ENCODE measurements around the gene AGAP2. TPM values are rescaled to one million over a fixed set of nuclear protein-coding genes. Genes with fewer than 3 reads are reported as not detected.

Gene AGAP2
- total RNA-seq, 1 donor from 2014 or later = 0.14 TPM

GRCh38 chr12:57700317-57700716 lies 38.2 kb downstream of the AGAP2 start:
- TF ChIP-seq CTCF (IDR thresholded peaks at IDR 0.05; ENCODE audit: insufficient read depth, low read depth, low read length) = no peak
- TF ChIP-seq EZH2 (IDR thresholded peaks at IDR 0.05; ENCODE audit: insufficient read depth, low read length) = no peak
- Histone ChIP-seq H3K4me2 (ENCODE audit: low read length) (no peak overlapping the region), H3K9ac (ENCODE audit: low read length) (no peak overlapping the region), H4K20me1 (ENCODE audit: insufficient read depth, low read length) (peaks cover 3% of the 10 kb centered on the region), H3K36me3 (ENCODE audit: insufficient read depth, low read length) (peaks cover 11% of the 10 kb centered on the region), H3K27ac (ENCODE audit: low read depth, low read length) (no peak overlapping the region), H3K79me2 (ENCODE audit: insufficient read depth, low read length) (peaks cover under 1% of the 10 kb centered on the region), H3K4me1 (ENCODE audit: insufficient read depth, low read length) (no peaks in the 10 kb centered on the region), H3K9me3 (ENCODE audit: insufficient read depth, low read depth, low read length) (no peaks in the 10 kb centered on the region), H2AFZ (ENCODE audit: low read depth, low read length) (no peak overlapping the region), H3K27me3 (ENCODE audit: insufficient read depth, low read length) (no peaks in the 10 kb centered on the region), H3K4me3 (ENCODE audit: insufficient read depth, low read depth, low read length) (no peak overlapping the region)
- Mint-ChIP-seq H3K36me3 (ENCODE audit: low read depth, unreplicated experiment) (peaks cover 46% of the 10 kb centered on the region), H3K27me3 (ENCODE audit: low read depth, unreplicated experiment) (no peaks in the 10 kb centered on the region), H3K4me3 (ENCODE audit: unreplicated experiment) (no peak overlapping the region), H3K27ac (ENCODE audit: unreplicated experiment) (no peak overlapping the region), H3K9me3 (ENCODE audit: unreplicated experiment) (peaks cover 9% of the 10 kb centered on the region), H3K4me1 (ENCODE audit: low read depth, unreplicated experiment) (no peaks in the 10 kb centered on the region)
- no peak for FAIRE-seq
- DNase-seq (ENCODE audit: low read depth) = no peak

GRCh38 chr12:57698414-57698813 lies 40.1 kb downstream of the AGAP2 start:
- FAIRE-seq (no peak), DNase-seq (ENCODE audit: low read depth) (no peak)
- peaks cover 7% of the 10 kb centered on the region for H3K4me1 ChIP-seq (ENCODE audit: insufficient read depth, low read length)
- peaks cover 13% of the 10 kb centered on the region for H3K79me2 ChIP-seq (ENCODE audit: insufficient read depth, low read length)
- no peak overlapping the region for H3K27ac ChIP-seq (ENCODE audit: low read depth, low read length)
- H2AFZ ChIP-seq (ENCODE audit: low read depth, low read length) = no peak overlapping the region
- no peaks in the 10 kb centered on the region for H3K27me3 ChIP-seq (ENCODE audit: insufficient read depth, low read length)
- no peaks in the 10 kb centered on the region for H3K9me3 ChIP-seq (ENCODE audit: insufficient read depth, low read depth, low read length)
- peaks cover 3% of the 10 kb centered on the region for H3K9me3 Mint-ChIP-seq (ENCODE audit: unreplicated experiment)
- no peaks in the 10 kb centered on the region for H3K4me1 Mint-ChIP-seq (ENCODE audit: low read depth, unreplicated experiment)
- peaks cover 3% of the 10 kb centered on the region for H4K20me1 ChIP-seq (ENCODE audit: insufficient read depth, low read length)
- no peaks in the 10 kb centered on the region for H3K27me3 Mint-ChIP-seq (ENCODE audit: low read depth, unreplicated experiment)
- H3K27ac Mint-ChIP-seq (ENCODE audit: unreplicated experiment) = no peak overlapping the region
- no peak overlapping the region for H3K4me2 ChIP-seq (ENCODE audit: low read length)
- H3K36me3 Mint-ChIP-seq (ENCODE audit: low read depth, unreplicated experiment) = peaks cover 39% of the 10 kb centered on the region
- no peak overlapping the region for H3K4me3 ChIP-seq (ENCODE audit: insufficient read depth, low read depth, low read length)
- peaks cover 11% of the 10 kb centered on the region for H3K36me3 ChIP-seq (ENCODE audit: insufficient read depth, low read length)
- no peak overlapping the region for H3K4me3 Mint-ChIP-seq (ENCODE audit: unreplicated experiment)
- no peak for TF ChIP-seq CTCF (IDR thresholded peaks at IDR 0.05; ENCODE audit: insufficient read depth, low read depth, low read length)
- no peak for TF ChIP-seq EZH2 (IDR thresholded peaks at IDR 0.05; ENCODE audit: insufficient read depth, low read length)
- no peak overlapping the region for H3K9ac ChIP-seq (ENCODE audit: low read length)

GRCh38 chr12:57697076-57697475 lies 41.5 kb downstream of the AGAP2 start:
- Mint-ChIP-seq H3K9me3 (ENCODE audit: unreplicated experiment) (peaks cover 3% of the 10 kb centered on the region), H3K4me1 (ENCODE audit: low read depth, unreplicated experiment) (no peaks in the 10 kb centered on the region)
- FAIRE-seq = no peak

More at GRCh38 chr12:57697076-57697475, 41.5 kb downstream of the AGAP2 start:
- Histone ChIP-seq H3K9me3 (ENCODE audit: insufficient read depth, low read depth, low read length) (no peaks in the 10 kb centered on the region), H3K27ac (ENCODE audit: low read depth, low read length) (no peak overlapping the region), H3K79me2 (ENCODE audit: insufficient read depth, low read length) (peaks cover 13% of the 10 kb centered on the region), H3K4me1 (ENCODE audit: insufficient read depth, low read length) (peaks cover 7% of the 10 kb centered on the region), H3K27me3 (ENCODE audit: insufficient read depth, low read length) (no peaks in the 10 kb centered on the region), H3K4me3 (ENCODE audit: insufficient read depth, low read depth, low read length) (no peak overlapping the region), H4K20me1 (ENCODE audit: insufficient read depth, low read length) (peaks cover 3% of the 10 kb centered on the region), H3K4me2 (ENCODE audit: low read length) (no peak overlapping the region), H3K36me3 (ENCODE audit: insufficient read depth, low read length) (peaks cover 11% of the 10 kb centered on the region), H3K9ac (ENCODE audit: low read length) (no peak overlapping the region), H2AFZ (ENCODE audit: low read depth, low read length) (no peak overlapping the region)
- H3K27ac Mint-ChIP-seq (ENCODE audit: unreplicated experiment) = no peak overlapping the region
- no peaks in the 10 kb centered on the region for H3K27me3 Mint-ChIP-seq (ENCODE audit: low read depth, unreplicated experiment)
- TF ChIP-seq EZH2 (IDR thresholded peaks at IDR 0.05; ENCODE audit: insufficient read depth, low read length) (no peak), CTCF (IDR thresholded peaks at IDR 0.05; ENCODE audit: insufficient read depth, low read depth, low read length) (no peak)
- DNase-seq (ENCODE audit: low read depth) = no peak
- no peak overlapping the region for H3K4me3 Mint-ChIP-seq (ENCODE audit: unreplicated experiment)
- peaks cover 26% of the 10 kb centered on the region for H3K36me3 Mint-ChIP-seq (ENCODE audit: low read depth, unreplicated experiment)
